Body of pancreas (tissue), 4 donors: ENCODE data around the gene LTB4R2. TPM values are rescaled to one million over a fixed set of nuclear protein-coding genes. Genes with fewer than 3 reads are reported as not detected.

Experiments
- ATAC-seq: fragments of 150-250 bp; one replicate; pipeline ENCODE4 v1.9.1; 2016
- DNase-seq, 4 donors: peaks; one replicate each; pipeline ENCODE4 v3.0.0-alpha.2; 2019
- H3K27ac ChIP-seq, 4 donors: fragments of 200-600 bp; sonication (generic); 1 replicate in 3 of 4; 2 replicates in 1 of 4; pipeline versions ENCODE4 v1.5.1 to v1.6.1; 2016 to 2019; ENCODE audit warnings: mild to moderate bottlenecking in 1 of 4, mixed read lengths in 1 of 4, moderate library complexity in 1 of 4
- H3K27me3 ChIP-seq, 2 donors: fragments of 200-600 bp; sonication (generic); one replicate each; pipeline ENCODE4 v1.6.0; 2016; ENCODE audit warnings: mild to moderate bottlenecking in 1 of 2
- H3K36me3 ChIP-seq, 2 donors: fragments of 200-600 bp; sonication (generic); replicated peaks in 1 of 2; 2 replicates each; pipeline ENCODE4 v1.5.1; 2016; ENCODE audit warnings: low read depth in 2 of 2; ENCODE audit not compliant: insufficient read depth in 1 of 2
- H3K4me1 ChIP-seq: fragments of 200-600 bp; sonication (generic); one replicate; pipeline ENCODE4 v1.6.0; 2016
- H3K4me3 ChIP-seq, 2 donors: fragments of 200-600 bp; sonication (generic); 1 replicate in 1 of 2; 2 replicates in 1 of 2; pipeline ENCODE4 v1.5.1; 2016 to 2019
- H3K9me3 ChIP-seq, 3 donors: fragments of 200-600 bp; sonication (generic); 1 replicate in 2 of 3; 2 replicates in 1 of 3; pipeline ENCODE4 v1.5.1; 2016
- POLR2A ChIP-seq, 3 donors: fragments of 450-650 bp; IDR thresholded peaks; one replicate each; pipeline ENCODE4 v1.6.1; 2016; ENCODE audit warnings: antibody characterized with exemption in 3 of 3, mild to moderate bottlenecking in 2 of 3
- WGBS, 2 donors: methylation state at CpG; one replicate each; pipeline ENCODE4 v1.1.5; 2017; 5-methylcytosine and 5-hydroxymethylcytosine counted together
- intact Hi-C: fragments of 100-400 bp; cut with DNase I; formaldehyde crosslinking; loops from one replicate; pipeline ENCODE4 v1.15.1; 2023
- total RNA-seq, 2 donors: library from RNA; depleted of rRNA; stranded (reverse); fragments of >200 nt; gene quantifications; one replicate each; pipeline ENCODE4 v1.1.0, GENCODE V29; 2016
- TF ChIP-seq, protein P1 (sequence below), 7 experiments: fragments of 450-650 bp in 4 of 7; fragments of 200-600 bp in 3 of 7; sonication (generic) in 3 of 7; IDR thresholded peaks; one replicate each; pipeline ENCODE4 v1.5.1; 2016 to 2019; ENCODE audit warnings: antibody characterized with exemption in 7 of 7

Gene LTB4R2
- total RNA-seq, 2 donors from 2014 or later, result 10.9 to 31.3 TPM

DNA sequence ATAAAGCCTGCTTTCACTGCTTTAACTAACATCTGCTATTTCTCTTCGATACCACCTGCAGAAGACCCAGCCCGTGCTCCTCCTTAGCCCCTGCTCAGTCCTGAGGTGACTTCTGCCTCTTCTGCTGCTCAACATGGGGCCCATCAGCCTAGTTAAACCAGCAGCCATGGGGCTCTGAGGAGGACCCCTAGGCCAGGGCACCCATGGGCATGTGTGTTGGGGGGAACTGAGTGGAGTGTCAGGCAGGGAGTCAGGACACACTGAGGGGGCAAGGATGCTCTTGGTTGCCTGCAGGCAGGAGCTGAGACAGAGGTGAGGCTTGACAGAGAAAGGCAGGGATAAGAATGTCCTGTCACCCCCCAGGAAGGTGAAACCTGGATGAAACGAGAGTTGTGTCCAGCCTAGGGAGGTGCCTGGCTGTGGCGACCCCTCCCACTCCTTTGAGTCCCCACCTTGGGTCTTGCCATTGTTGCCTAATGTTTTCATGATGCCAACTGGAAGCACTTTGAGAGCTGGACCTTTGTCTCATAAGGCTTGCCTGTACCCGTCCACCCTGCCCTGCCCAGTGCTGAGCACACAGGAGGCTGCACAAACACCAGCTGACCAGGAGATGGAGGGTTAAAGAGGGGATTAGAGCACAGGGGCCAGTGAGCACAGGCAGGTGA is 26.0 kb upstream of the LTB4R2 start:
- intact Hi-C loops, result no loop called here
- no peak for DNase-seq
- TF ChIP-seq POLR2A (IDR thresholded peaks at IDR 0.05), result no peak
- TF ChIP-seq, protein P1, sequence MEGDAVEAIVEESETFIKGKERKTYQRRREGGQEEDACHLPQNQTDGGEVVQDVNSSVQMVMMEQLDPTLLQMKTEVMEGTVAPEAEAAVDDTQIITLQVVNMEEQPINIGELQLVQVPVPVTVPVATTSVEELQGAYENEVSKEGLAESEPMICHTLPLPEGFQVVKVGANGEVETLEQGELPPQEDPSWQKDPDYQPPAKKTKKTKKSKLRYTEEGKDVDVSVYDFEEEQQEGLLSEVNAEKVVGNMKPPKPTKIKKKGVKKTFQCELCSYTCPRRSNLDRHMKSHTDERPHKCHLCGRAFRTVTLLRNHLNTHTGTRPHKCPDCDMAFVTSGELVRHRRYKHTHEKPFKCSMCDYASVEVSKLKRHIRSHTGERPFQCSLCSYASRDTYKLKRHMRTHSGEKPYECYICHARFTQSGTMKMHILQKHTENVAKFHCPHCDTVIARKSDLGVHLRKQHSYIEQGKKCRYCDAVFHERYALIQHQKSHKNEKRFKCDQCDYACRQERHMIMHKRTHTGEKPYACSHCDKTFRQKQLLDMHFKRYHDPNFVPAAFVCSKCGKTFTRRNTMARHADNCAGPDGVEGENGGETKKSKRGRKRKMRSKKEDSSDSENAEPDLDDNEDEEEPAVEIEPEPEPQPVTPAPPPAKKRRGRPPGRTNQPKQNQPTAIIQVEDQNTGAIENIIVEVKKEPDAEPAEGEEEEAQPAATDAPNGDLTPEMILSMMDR (IDR thresholded peaks at IDR 0.05), result no peak
- Histone ChIP-seq H3K4me1 (peaks cover 7% of the 10 kb centered on the region), H3K27me3 (no peaks in the 10 kb centered on the region), H3K36me3 (no peaks in the 10 kb centered on the region), H3K9me3 (no peaks in the 10 kb centered on the region), H3K27ac (no peak overlapping the region), H3K4me3 (no peak overlapping the region)
- no peak for ATAC-seq
- WGBS, 2 donors, result 89 to 94% methylated on average over 5 of the region's 5 CpGs

DNA sequence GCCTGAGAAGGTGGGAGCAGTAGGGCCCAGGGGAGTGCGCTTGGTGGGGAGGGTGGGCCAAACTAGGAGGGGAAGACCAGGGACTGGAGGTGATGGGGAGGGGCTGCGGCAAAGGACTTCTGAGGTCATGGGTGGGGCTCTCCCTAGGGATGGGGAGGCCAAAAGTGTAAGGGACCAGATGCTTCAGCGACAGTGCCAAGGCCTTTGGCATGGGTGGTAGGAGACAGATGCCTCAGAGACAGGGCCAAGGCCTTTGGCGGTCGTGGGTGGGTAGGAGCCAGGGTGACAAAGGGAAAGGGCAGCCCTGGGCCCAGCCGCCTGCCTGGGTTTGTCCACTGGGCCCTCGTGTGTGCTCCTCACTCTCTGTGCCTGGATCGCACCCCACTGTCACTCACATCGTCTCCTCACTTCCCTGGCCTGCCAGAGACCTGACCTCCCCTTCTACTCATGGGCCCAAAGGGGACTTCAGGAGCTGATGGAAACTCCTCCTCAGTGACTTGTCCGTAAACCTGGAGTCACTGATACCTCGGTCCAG is 25.4 kb upstream of the LTB4R2 start:
- Histone ChIP-seq H3K4me1 (peaks cover under 1% of the 10 kb centered on the region), H3K9me3 (no peaks in the 10 kb centered on the region), H3K27me3 (no peaks in the 10 kb centered on the region), H3K27ac (no peak overlapping the region), H3K36me3 (no peaks in the 10 kb centered on the region), H3K4me3 (no peak overlapping the region)
- ATAC-seq (no peak), DNase-seq (no peak)
- TF ChIP-seq POLR2A (IDR thresholded peaks at IDR 0.05), result no peak
- TF ChIP-seq, protein P1 (IDR thresholded peaks at IDR 0.05), result no peak
- intact Hi-C loops, result loop anchor here (5.0 kb wide), 1 partner anchor 32 kb away; no protein-coding TSS in a partner anchor
- 72 to 77% methylated on average over 11 of the region's 11 CpGs for WGBS, 2 donors

GRCh38 chr14:24285351-24285750 is 24.6 kb upstream of the LTB4R2 start:
- no peaks in the 10 kb centered on the region for H3K9me3 ChIP-seq
- H3K27ac ChIP-seq, result no peak overlapping the region
- WGBS, 2 donors, result 73 to 74% methylated on average over 4 of the region's 4 CpGs
- intact Hi-C loops, result loop anchor here (5.0 kb wide), 1 partner anchor 33 kb away; no protein-coding TSS in a partner anchor
- ATAC-seq (no peak), DNase-seq (no peak)
- H3K4me1 ChIP-seq, result no peaks in the 10 kb centered on the region
- no peak overlapping the region for H3K4me3 ChIP-seq
- H3K36me3 ChIP-seq, result no peaks in the 10 kb centered on the region
- no peaks in the 10 kb centered on the region for H3K27me3 ChIP-seq
- TF ChIP-seq, protein P1 (IDR thresholded peaks at IDR 0.05), result no peak
- no peak for TF ChIP-seq POLR2A (IDR thresholded peaks at IDR 0.05)

DNA sequence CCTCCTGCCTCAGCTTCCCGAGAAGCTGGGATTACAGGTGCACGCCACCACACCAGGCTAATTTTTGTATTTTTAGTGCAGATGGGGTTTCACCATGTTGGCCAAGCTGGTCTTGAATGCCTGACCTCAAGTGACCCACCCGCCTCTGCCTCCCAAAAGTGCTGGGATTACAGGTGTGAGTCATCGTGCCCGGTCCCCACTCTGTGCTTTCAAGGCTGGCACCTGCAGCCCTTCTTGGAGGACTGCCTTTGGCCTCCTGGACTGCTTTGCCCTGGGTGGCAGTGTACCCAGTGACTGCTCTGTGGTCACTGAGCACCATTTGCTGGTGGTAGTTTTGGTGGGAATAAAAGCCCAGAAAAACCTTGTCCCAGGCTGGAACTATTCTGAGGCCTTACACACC is 22.9 kb upstream of the LTB4R2 start:
- intact Hi-C loops, result loop anchor here (5.0 kb wide), 1 partner anchor 35 kb away; no protein-coding TSS in a partner anchor
- ATAC-seq, result no peak
- Histone ChIP-seq H3K4me3 (no peak overlapping the region), H3K9me3 (no peaks in the 10 kb centered on the region), H3K36me3 (peaks cover 0 to 6% of the 10 kb centered on the region in 2 donors), H3K27ac (no peak overlapping the region), H3K4me1 (no peaks in the 10 kb centered on the region), H3K27me3 (no peaks in the 10 kb centered on the region)
- no peak for TF ChIP-seq POLR2A (IDR thresholded peaks at IDR 0.05)
- WGBS, 2 donors, result 90 to 97% methylated on average over 4 to 5 of the region's 5 CpGs
- no peak for DNase-seq

DNA sequence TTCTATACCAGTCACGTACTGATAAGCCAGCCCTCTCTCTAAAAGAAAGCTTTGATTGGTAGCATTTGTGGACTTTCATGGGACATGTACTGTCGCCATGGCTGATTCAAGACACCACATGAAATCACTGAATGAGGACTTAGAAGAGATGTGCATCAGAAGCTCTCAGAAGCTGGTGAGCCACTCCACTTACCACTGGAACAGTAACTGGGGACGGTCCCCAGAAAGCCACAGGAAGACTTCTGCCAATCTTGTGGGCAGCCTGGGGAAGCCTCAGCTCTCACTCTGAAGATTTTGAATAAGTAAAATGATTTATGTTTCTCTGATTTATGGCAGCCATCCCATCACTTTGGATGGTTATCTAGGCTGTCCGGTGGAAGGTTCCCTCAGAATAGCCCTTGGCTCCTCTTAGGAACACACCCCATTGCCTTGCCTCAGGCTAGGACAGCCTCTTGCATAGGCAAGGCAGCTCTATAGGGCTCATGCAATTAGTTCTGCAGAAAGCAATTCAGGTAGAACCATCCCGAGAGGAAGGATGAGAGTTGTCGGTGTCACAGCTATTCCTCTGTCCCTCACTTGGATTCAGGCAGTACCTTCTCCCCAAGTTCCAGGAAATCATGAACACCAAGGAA is 20.2 kb upstream of the LTB4R2 start:
- Histone ChIP-seq H3K27me3 (no peaks in the 10 kb centered on the region), H3K4me1 (no peaks in the 10 kb centered on the region), H3K9me3 (no peaks in the 10 kb centered on the region), H3K36me3 (peaks cover 0 to 6% of the 10 kb centered on the region in 2 donors), H3K4me3 (no peak overlapping the region), H3K27ac (no peak overlapping the region)
- 69 to 79% methylated on average over 6 of the region's 6 CpGs for WGBS, 2 donors
- ATAC-seq (no peak), DNase-seq (no peak)
- TF ChIP-seq, protein P1 (IDR thresholded peaks at IDR 0.05), result no peak
- TF ChIP-seq POLR2A (IDR thresholded peaks at IDR 0.05), result no peak
- intact Hi-C loops, result loop anchor here (5.0 kb wide), 1 partner anchor 37 kb away; no protein-coding TSS in a partner anchor
